ENCODE data around the gene DACT3.

GRCh38 chr19:46648060-46648960 is 12.7 kb downstream of the DACT3 start:
- TF ChIP-seq CTCF (IDR thresholded peaks at IDR 0.05) (no peak), POLR2A (IDR thresholded peaks at IDR 0.05) (no peak)

Data from lower leg skin (tissue), 3 donors.